Glutamatergic neuron (in vitro differentiated cells): ENCODE data around the gene WBP2. TPM values are rescaled to one million over a fixed set of nuclear protein-coding genes. Genes with fewer than 3 reads are reported as not detected.

Experiments used
- DNase-seq: peaks from one replicate; pipeline ENCODE4 v3.0.0; 2022
- H3K27ac Mint-ChIP-seq: one replicate; pipeline ENCODE4 v1.8.0; 2020; ENCODE audit warnings: mild to moderate bottlenecking, mixed read lengths, inconsistent platforms; ENCODE audit not compliant: unreplicated experiment
- H3K27me3 Mint-ChIP-seq: one replicate; pipeline ENCODE4 v1.8.0; 2020; ENCODE audit warnings: mild to moderate bottlenecking, moderate library complexity, mixed read lengths, inconsistent platforms; ENCODE audit not compliant: unreplicated experiment
- H3K36me3 Mint-ChIP-seq: one replicate; pipeline ENCODE4 v1.8.0; 2020; ENCODE audit warnings: mild to moderate bottlenecking, mixed read lengths, inconsistent platforms; ENCODE audit not compliant: unreplicated experiment
- H3K4me1 Mint-ChIP-seq: one replicate; pipeline ENCODE4 v1.8.0; 2020; ENCODE audit warnings: mild to moderate bottlenecking, low read depth, mixed read lengths, inconsistent platforms; ENCODE audit not compliant: unreplicated experiment
- H3K4me3 Mint-ChIP-seq: one replicate; pipeline ENCODE4 v1.8.0; 2020; ENCODE audit warnings: mild to moderate bottlenecking, mixed read lengths, inconsistent platforms; ENCODE audit not compliant: unreplicated experiment
- H3K9me3 Mint-ChIP-seq: one replicate; pipeline ENCODE4 v1.8.0; 2020; ENCODE audit warnings: mild to moderate bottlenecking, moderate library complexity, mixed read lengths, inconsistent platforms; ENCODE audit not compliant: unreplicated experiment
- total RNA-seq: library from RNA; stranded (reverse); fragmentation: NEBNext Ultra II Directional; extraction: Animal tissue kit (Norgen Biotek cat#: 25700); gene quantifications from one replicate; pipeline ENCODE4 v1.2.1, GENCODE V29; 2021; ENCODE audit not compliant: unreplicated experiment
- TF ChIP-seq, protein P1 (sequence below): fragments of 200-600 bp; sonication (generic); IDR thresholded peaks from one replicate; pipeline ENCODE4 v1.5.0; 2021; ENCODE audit not compliant: partially characterized antibody, unreplicated experiment

The WBP2 gene
- total RNA-seq, 1 donor from 2014 or later, result 111 TPM

DNA sequence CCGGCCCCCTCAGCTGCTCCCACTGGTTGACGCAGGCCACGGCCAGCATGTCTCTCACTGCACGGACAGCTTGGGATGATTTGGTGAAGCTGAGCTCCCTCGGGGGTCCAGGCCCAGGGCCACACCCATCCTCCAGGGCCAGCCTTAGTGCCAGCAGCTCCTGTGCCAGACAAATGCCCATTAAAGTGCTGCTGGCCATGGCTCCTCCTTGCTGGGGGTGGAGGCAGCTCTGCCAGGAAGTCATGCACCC is 20.7 kb upstream of the WBP2 start:
- Mint-ChIP-seq H3K4me1 (no peaks in the 10 kb centered on the region), H3K27ac (no peak overlapping the region), H3K4me3 (no peak overlapping the region), H3K27me3 (peaks cover 6% of the 10 kb centered on the region), H3K36me3 (no peaks in the 10 kb centered on the region), H3K9me3 (peaks cover 4% of the 10 kb centered on the region)
- TF ChIP-seq, protein P1, sequence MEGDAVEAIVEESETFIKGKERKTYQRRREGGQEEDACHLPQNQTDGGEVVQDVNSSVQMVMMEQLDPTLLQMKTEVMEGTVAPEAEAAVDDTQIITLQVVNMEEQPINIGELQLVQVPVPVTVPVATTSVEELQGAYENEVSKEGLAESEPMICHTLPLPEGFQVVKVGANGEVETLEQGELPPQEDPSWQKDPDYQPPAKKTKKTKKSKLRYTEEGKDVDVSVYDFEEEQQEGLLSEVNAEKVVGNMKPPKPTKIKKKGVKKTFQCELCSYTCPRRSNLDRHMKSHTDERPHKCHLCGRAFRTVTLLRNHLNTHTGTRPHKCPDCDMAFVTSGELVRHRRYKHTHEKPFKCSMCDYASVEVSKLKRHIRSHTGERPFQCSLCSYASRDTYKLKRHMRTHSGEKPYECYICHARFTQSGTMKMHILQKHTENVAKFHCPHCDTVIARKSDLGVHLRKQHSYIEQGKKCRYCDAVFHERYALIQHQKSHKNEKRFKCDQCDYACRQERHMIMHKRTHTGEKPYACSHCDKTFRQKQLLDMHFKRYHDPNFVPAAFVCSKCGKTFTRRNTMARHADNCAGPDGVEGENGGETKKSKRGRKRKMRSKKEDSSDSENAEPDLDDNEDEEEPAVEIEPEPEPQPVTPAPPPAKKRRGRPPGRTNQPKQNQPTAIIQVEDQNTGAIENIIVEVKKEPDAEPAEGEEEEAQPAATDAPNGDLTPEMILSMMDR, result no peak
- no peak for DNase-seq

DNA sequence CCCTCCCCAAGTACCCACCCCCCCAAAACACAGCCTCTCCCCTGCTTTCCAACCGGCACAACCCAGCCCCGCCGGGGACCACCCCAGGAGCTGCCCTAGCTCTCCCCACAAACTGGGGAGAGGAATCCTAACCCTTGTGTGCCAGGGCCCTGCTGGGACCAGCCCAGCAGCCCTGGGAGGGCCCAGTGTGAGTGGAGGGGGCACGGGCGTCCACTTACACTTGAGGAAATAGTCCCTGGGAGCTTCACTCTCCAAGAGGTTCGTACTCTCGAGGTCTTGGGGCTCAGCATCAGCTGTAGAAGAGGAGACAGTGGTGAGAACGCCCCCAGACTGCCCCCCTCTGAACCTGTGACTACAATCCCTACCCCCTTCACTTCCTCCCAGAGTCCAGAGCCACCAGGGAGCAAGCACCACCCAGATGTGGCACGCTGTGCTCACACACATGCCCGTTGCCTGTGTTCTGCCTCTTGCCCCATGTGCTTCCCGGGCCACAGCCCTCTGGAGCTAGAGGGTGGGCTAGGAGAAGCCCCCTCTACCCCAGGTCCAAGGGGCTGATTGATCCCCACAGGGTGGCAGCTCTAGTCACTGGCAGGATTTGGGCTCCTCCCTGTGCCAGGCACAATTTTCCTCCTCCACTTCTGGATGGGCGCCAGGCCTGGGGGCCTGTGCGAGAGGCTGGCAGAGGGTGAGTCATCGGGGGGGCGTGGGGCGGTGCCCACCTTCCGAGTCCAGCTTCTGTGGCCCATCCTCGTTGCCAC is 20.2 kb upstream of the WBP2 start:
- TF ChIP-seq, protein P1, result no peak
- DNase-seq, result no peak
- peaks cover 9% of the 10 kb centered on the region for H3K27me3 Mint-ChIP-seq
- no peaks in the 10 kb centered on the region for H3K36me3 Mint-ChIP-seq
- H3K9me3 Mint-ChIP-seq, result peaks cover 6% of the 10 kb centered on the region
- H3K4me3 Mint-ChIP-seq, result no peak overlapping the region
- H3K27ac Mint-ChIP-seq, result no peak overlapping the region
- H3K4me1 Mint-ChIP-seq, result peaks cover 1% of the 10 kb centered on the region

DNA sequence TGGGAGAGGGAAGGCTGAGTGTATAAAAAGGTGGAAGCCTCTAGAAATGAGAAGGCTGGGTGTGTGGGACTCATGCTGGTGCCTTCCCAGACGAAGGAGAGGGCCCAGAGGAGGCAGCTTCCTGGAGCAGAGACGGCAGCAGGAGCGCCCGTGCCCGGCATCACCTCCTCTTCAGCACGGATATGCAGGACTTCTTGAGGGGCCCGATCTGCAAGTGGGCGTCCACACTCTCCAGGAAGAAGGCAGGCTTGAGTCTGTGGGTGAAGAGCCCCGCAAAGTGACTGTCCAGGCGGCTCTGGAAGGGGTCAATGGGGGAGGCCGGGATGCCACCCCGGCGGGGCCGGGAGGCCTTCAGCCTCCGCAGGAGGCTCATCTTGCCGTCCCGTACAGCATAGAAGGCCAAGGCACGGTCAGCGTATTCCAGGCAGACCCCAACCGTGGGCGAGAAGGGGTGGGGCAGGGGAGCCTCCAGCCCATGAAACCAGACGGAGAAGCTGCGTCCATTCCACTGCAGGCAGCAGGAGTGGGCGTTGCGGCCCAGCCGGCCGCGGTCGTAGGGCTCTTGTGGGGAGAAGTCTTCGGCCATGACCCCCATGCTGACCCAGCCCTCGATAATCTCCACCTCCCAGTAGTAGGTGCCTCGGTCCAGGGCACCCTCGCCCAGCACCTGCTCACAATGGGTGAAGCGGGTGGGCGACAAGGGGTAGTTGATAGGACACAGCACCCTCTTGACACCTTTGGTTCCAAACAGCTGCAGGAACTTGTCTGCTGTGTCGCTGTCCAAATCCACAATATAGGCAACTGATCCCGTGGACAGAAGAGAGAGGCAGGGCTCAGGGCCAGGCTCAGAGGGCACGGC is 19.4 kb upstream of the WBP2 start:
- H3K36me3 Mint-ChIP-seq, result no peaks in the 10 kb centered on the region
- peaks cover 7% of the 10 kb centered on the region for H3K27me3 Mint-ChIP-seq
- H3K4me1 Mint-ChIP-seq, result peaks cover 2% of the 10 kb centered on the region
- DNase-seq, result no peak
- TF ChIP-seq, protein P1, result no peak
- H3K27ac Mint-ChIP-seq, result no peak overlapping the region
- H3K4me3 Mint-ChIP-seq, result no peak overlapping the region
- H3K9me3 Mint-ChIP-seq, result peaks cover 5% of the 10 kb centered on the region

DNA sequence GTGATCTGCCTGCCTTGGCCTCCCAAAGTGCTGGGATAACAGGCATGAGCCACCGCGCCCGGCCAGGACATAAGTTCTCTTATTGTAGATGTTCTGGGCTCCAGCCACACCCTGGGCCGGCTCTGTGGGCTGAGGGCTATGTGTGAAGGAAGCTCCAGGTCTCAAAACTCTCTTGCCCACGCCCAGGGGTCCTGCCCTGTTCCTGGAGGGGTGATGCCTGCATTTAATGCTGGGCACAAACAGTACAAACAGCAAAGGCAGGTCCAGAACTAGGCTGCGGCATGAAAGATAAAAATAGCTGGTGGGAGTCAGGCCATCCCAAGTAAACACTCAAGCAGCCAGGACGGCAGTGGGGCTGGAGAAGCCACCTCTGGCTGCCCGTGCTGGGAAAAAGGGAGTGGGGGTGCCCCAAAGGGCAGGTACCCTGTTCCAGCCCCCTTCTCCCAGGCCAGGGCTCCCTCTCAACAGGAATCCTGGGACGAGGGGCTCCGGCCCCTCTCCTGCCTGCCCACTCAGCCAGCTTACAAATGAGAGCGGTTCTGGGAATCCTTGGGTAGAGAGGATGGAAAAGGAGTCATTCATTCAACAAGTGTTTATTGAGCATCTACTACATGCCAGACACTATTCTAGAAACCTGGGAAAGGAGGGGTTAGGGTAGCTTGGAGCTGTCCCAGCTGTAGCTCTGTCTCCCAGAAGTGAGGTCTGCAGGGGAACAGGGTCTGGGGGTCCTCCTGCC is 18.6 kb upstream of the WBP2 start:
- no peak overlapping the region for H3K4me3 Mint-ChIP-seq

More for the DNA sequence above, 18.6 kb upstream of the WBP2 start:
- H3K9me3 Mint-ChIP-seq, result peaks cover 4% of the 10 kb centered on the region
- DNase-seq, result no peak
- peaks cover 5% of the 10 kb centered on the region for H3K27me3 Mint-ChIP-seq
- H3K4me1 Mint-ChIP-seq, result peaks cover 2% of the 10 kb centered on the region
- TF ChIP-seq, protein P1, result no peak
- H3K27ac Mint-ChIP-seq, result no peak overlapping the region
- H3K36me3 Mint-ChIP-seq, result no peaks in the 10 kb centered on the region
